IPS-18c (cell line): ENCODE measurements around the gene PRIMA1.

Experiments
- H3K4me3 ChIP-seq: 2 replicates; pipeline ENCODE4 v1.7.0; 2013; ENCODE audit warnings: low read depth, mild to moderate bottlenecking, low read length, moderate library complexity; ENCODE audit not compliant: insufficient read depth
- H3K9me3 ChIP-seq: one replicate; pipeline ENCODE4 v1.6.1; 2013; ENCODE audit warnings: mild to moderate bottlenecking, low read length, moderate library complexity; ENCODE audit not compliant: control insufficient read depth, insufficient read depth

The PRIMA1 gene

DNA sequence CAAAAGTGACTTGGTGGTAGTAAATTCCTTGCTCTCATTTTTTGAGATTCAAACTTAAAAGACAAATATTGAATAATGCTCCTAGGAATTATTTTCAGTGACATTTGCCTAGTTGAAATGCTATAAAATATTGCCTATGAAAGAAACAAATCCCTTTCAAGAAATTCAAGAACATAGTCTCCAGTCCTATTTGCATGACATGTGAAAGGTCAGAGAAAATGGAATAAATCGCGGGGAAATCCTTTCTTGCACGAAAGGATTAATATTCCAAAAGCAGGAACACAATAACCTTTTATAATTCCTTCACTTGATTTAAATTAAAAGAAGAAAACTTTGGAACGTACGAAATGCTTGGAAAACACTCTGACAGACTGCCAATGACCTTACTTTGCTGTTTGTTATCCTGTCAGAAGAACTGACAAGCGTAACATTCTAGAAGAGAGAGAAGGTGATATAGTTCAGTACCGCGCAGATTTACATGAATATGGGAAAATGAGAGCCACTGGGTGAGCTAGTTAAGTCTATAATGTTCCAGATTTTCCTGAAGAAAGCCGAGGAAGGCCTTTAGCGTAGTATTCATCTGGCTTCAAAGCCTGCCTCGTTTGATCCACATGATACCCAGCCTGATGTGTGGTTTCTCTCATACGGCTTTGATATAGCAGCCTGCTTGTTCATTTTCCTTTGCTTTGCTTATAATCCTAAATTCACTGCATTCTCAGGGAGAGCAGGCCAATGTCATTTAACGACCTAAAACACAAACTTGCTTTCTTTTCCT, 103.0 kb downstream of the PRIMA1 start:
- H3K4me3 ChIP-seq: no peak overlapping the region
- no peaks in the 10 kb centered on the region for H3K9me3 ChIP-seq

DNA sequence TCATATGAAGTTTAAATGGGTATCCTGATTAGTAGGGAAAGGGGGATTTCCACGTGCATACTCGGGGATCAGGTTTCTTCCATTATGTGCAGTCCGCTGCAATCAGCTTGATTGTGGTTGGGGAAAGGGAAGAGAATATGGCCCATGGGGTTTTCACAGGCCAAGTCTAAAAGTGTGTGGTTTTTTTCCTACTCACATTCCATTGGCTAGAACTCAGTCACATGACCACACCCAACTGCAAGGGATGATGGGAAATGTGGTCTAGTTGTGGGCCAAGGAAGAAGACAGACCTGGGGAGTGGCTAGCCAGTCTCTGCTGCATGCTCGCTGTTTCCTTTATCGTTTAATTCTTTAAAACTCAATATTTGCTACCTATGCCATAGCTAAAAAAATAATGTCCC, 105.1 kb downstream of the PRIMA1 start:
- H3K4me3 ChIP-seq: no peak overlapping the region

DNA sequence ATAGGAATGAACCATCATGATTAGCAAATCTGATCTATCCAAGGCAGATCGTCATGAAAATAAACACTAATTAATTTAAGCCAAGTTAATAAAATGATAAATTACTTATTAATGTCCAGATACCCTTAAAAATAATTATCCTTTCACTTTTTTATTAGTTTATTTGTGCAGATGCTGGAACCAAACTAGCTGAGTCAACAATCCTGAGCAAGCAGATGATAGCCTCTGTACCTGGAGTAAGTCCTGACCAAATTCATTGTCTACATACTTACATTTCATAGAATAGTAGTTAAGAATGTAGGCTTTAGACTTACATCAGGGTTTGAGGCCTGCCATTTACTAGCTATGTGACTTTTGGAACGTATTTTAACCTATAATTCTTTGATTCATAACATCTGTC, 105.8 kb downstream of the PRIMA1 start:
- Histone ChIP-seq H3K4me3 (no peak overlapping the region), H3K9me3 (no peaks in the 10 kb centered on the region)

More for the DNA sequence above, 105.1 kb downstream of the PRIMA1 start:
- no peaks in the 10 kb centered on the region for H3K9me3 ChIP-seq

DNA sequence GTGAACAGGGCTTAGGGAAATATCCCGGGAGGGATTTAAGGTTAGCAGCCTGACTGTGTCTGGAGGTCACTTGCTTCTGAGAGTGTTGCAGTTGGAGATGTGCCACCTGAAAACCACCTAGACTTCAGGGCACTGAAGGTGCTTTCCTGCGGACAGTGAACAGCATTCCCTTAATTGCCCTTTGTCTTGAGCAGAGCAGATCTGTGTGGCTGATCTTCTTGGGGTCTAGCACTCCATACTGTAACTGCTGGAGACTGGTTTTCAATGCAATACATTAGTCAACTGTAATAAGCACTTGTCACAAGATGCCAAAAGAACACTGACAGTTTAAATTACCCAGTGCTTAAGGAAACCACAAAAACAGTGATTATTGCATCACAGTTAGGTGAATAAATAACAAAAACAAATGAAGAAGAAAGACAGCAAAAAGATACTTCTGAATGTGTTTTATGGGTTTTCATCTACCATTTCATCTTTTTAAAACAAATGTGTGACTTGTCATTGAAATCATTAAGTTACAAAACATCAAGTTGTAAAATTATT, 111.8 kb downstream of the PRIMA1 start:
- H3K4me3 ChIP-seq: no peak overlapping the region

DNA sequence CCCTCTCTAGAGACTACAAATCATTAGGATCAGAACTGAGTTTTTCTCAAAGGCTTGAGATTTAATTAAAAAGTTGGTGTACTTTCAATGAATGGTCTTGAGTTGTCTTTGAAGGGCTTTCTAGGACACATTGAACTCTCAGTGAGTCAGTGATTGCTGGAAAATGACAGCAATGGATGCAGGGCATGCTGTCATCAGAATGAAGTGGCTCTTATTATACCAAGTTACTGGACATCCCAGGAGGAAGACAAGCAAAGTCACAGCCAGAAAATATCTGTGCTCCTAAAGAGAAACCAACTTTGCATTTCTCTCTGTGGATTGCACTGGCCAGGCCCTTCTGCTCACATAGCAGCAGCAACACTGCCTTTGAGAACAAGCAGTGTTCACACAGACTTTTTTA, 112.6 kb downstream of the PRIMA1 start:
- Histone ChIP-seq H3K4me3 (no peak overlapping the region), H3K9me3 (no peaks in the 10 kb centered on the region)

More for the DNA sequence above, 111.8 kb downstream of the PRIMA1 start:
- H3K9me3 ChIP-seq: no peaks in the 10 kb centered on the region

DNA sequence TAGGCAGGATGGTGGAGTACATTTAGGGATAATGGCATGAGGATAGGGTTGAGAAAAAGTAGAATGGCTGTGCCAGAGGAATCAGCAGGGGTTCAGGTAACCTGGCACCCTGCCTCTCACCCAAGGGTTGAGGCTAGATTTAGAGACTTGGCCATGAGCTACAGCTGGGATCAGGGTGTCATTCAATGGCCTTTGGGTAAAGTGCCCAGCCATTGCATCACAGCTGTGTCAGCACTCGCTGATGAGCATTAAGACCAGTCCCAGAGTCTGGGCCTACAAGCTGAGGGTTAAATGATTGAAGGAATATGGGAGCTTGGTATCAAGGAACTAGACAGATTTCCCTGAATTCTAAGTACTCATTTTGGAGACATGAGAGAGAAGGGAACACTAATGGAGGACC, 113.9 kb downstream of the PRIMA1 start:
- H3K9me3 ChIP-seq: no peaks in the 10 kb centered on the region
- H3K4me3 ChIP-seq: no peak overlapping the region

DNA sequence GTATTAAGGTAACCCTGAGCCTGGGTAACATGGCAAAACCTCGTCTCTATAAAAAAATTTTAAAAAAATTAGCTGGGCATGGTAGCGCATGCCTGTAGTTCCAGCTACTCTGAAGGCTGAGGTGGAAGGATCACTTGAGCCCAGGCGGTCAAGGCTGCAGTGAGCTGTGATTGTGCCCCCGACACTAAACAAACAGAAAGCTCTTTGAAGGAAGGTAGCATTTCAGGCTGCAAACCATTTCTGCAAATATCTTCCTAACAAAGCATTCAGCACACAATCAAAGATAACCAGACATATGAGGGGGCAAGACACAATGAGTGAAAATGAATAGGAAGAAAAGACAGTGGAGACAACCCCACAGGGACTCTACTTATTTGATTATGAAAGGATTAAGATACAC, 118.7 kb downstream of the PRIMA1 start:
- no peak overlapping the region for H3K4me3 ChIP-seq
- H3K9me3 ChIP-seq: peaks cover 3% of the 10 kb centered on the region
